PC-9 (cell line): ENCODE data around the gene TFCP2L1. TPM values are rescaled to one million over a fixed set of nuclear protein-coding genes. Genes with fewer than 3 reads are reported as not detected.

Source experiments
- BruUV-seq: library from RNA; stranded (reverse); fragments of 400-500 nt; replicated peaks from 2 replicates; lab custom pipeline; 2021; lab: Mats Ljungman, UMichigan
- CTCF ChIA-PET: fragments of 300-600 bp; sonication (Branson Sonifier 250); formaldehyde crosslinking; loops from one replicate; lab custom pipeline; 2022; ENCODE audit warnings: antibody characterized with exemption; lab: Charles Lee
- POLR2A ChIA-PET: fragments of 300-600 bp; sonication (Branson Sonifier 250); formaldehyde crosslinking; loops from one replicate; lab custom pipeline; 2022; ENCODE audit warnings: antibody characterized with exemption; ENCODE audit not compliant: unreplicated experiment; lab: Charles Lee
- DNase-seq, 2 experiments: peaks; one replicate each; pipeline versions ENCODE4 v3.0.0 to v3.0.0-alpha.2; 2015 to 2022; ENCODE audit warnings: mixed read lengths in 1 of 2
- H2AFZ ChIP-seq: fragments of 200-600 bp; sonication (generic); 2 replicates; pipeline ENCODE4 v1.8.1; 2017; ENCODE audit warnings: antibody characterized with exemption
- H3F3A ChIP-seq: fragments of 200-600 bp; sonication (generic); 2 replicates; pipeline ENCODE4 v1.8.1; 2017; ENCODE audit warnings: antibody characterized with exemption, mild to moderate bottlenecking, low read depth; ENCODE audit not compliant: insufficient read depth
- H3K27ac ChIP-seq: fragments of 200-600 bp; sonication (generic); 2 replicates; pipeline ENCODE4 v1.6.1; 2016; ENCODE audit warnings: mixed run types
- H3K27me3 ChIP-seq: fragments of 200-600 bp; sonication (generic); 2 replicates; pipeline ENCODE4 v1.6.1; 2016; ENCODE audit warnings: low read depth, mixed run types; ENCODE audit not compliant: insufficient read depth
- H3K36me3 ChIP-seq: fragments of 200-600 bp; sonication (generic); 2 replicates; pipeline ENCODE4 v1.6.1; 2016; ENCODE audit warnings: low read depth, mixed run types
- H3K4me1 ChIP-seq: fragments of 200-600 bp; sonication (generic); replicated peaks from 2 replicates; pipeline ENCODE4 v1.6.1; 2016; ENCODE audit warnings: mixed run types; ENCODE audit not compliant: insufficient read depth
- H3K4me2 ChIP-seq: fragments of 200-600 bp; sonication (generic); 2 replicates; pipeline ENCODE4 v1.6.1; 2017; ENCODE audit warnings: mixed run types
- H3K4me3 ChIP-seq: fragments of 200-600 bp; sonication (generic); 2 replicates; pipeline ENCODE4 v1.6.1; 2016; ENCODE audit warnings: mixed run types
- H3K79me2 ChIP-seq: fragments of 200-600 bp; sonication (generic); 2 replicates; pipeline ENCODE4 v1.6.1; 2017; ENCODE audit warnings: low read depth, mixed run types
- H3K9me2 ChIP-seq: fragments of 200-600 bp; sonication (generic); 2 replicates; pipeline ENCODE4 v1.8.1; 2017; ENCODE audit warnings: mild to moderate bottlenecking; ENCODE audit not compliant: insufficient read depth
- H3K9me3 ChIP-seq: fragments of 200-600 bp; sonication (generic); 2 replicates; pipeline ENCODE4 v1.8.1; 2016; ENCODE audit warnings: low read depth; ENCODE audit not compliant: insufficient read depth
- H4K20me1 ChIP-seq: fragments of 200-600 bp; sonication (generic); 2 replicates; pipeline ENCODE4 v1.8.1; 2017; ENCODE audit not compliant: insufficient read depth
- CTCF ChIP-seq: fragments of 200-600 bp; sonication (generic); conservative IDR thresholded peaks from 2 replicates; pipeline ENCODE4 v1.6.1; 2017; ENCODE audit warnings: mixed run types, antibody characterized with exemption, mild to moderate bottlenecking, moderate library complexity
- EZH2 ChIP-seq: fragments of 200-600 bp; sonication (generic); IDR thresholded peaks from 2 replicates; pipeline ENCODE4 v1.8.0; 2017; ENCODE audit warnings: antibody characterized with exemption, low read depth
- intact Hi-C: fragments of 100-400 bp; cut with micrococcal nuclease; formaldehyde crosslinking; loops from one replicate; pipeline ENCODE4 v1.10.0; 2022; ENCODE audit not compliant: unreplicated experiment
- total RNA-seq: library from RNA; stranded (reverse); gene quantifications from 2 replicates; pipeline ENCODE4 v1.2.3, GENCODE V29; 2021

Gene TFCP2L1
- total RNA-seq, 1 experiment from 2014 or later: 4.6 TPM

GRCh38 chr2:121172456-121172855 is 112.5 kb downstream of the TFCP2L1 start:
- H3F3A ChIP-seq: no peaks in the 10 kb centered on the region
- DNase-seq: no peak
- no peaks in the 10 kb centered on the region for H3K36me3 ChIP-seq
- TF ChIP-seq CTCF (no peak), EZH2 (no peak)
- CTCF ChIA-PET: no interaction called here
- peaks cover 9% of the 10 kb centered on the region for H3K4me1 ChIP-seq
- no peaks in the 10 kb centered on the region for H3K9me3 ChIP-seq
- no peaks in the 10 kb centered on the region for H3K9me2 ChIP-seq
- H3K4me2 ChIP-seq: no peak overlapping the region
- no TSS peak for BruUV-seq
- no peak overlapping the region for H2AFZ ChIP-seq
- H3K79me2 ChIP-seq: no peaks in the 10 kb centered on the region
- POLR2A ChIA-PET: interaction anchor here (0.7 kb wide), 1 partner anchor 25 kb away, joined by 3 read pairs; no protein-coding TSS in a partner anchor
- H3K4me3 ChIP-seq: no peak overlapping the region
- no peak overlapping the region for H3K27ac ChIP-seq
- intact Hi-C loops: no loop called here
- H4K20me1 ChIP-seq: no peaks in the 10 kb centered on the region
- H3K27me3 ChIP-seq: no peaks in the 10 kb centered on the region

- ChIA-PET CTCF (no interaction called here), POLR2A (interaction anchor here (0.6 to 0.7 kb wide), 2 partner anchors 24 kb away, joined by 3 to 5 read pairs; no protein-coding TSS in a partner anchor)
- Histone ChIP-seq H3K4me1 (peaks cover 9% of the 10 kb centered on the region), H3K79me2 (no peaks in the 10 kb centered on the region), H3K9me2 (no peaks in the 10 kb centered on the region), H4K20me1 (no peaks in the 10 kb centered on the region), H3K36me3 (no peaks in the 10 kb centered on the region), H3F3A (no peaks in the 10 kb centered on the region), H3K27ac (no peak overlapping the region), H3K4me2 (no peak overlapping the region), H3K4me3 (no peak overlapping the region), H3K27me3 (no peaks in the 10 kb centered on the region), H3K9me3 (no peaks in the 10 kb centered on the region), H2AFZ (no peak overlapping the region)
- no TSS peak for BruUV-seq
- intact Hi-C loops: no loop called here
- no peak for DNase-seq
- no peak for TF ChIP-seq EZH2
- no peak for TF ChIP-seq CTCF
These were observed 113.3 kb downstream of the TFCP2L1 start for GRCh38 chr2:121171625-121172119.

GRCh38 chr2:121170577-121170976 is 114.4 kb downstream of the TFCP2L1 start:
- CTCF ChIA-PET: no interaction called here
- Histone ChIP-seq H3K4me2 (no peak overlapping the region), H3K4me1 (peaks cover 9% of the 10 kb centered on the region), H3K4me3 (no peak overlapping the region), H3K9me2 (no peaks in the 10 kb centered on the region), H3K36me3 (no peaks in the 10 kb centered on the region), H3K27me3 (no peaks in the 10 kb centered on the region), H3K9me3 (no peaks in the 10 kb centered on the region), H4K20me1 (no peaks in the 10 kb centered on the region), H2AFZ (no peak overlapping the region), H3K79me2 (no peaks in the 10 kb centered on the region), H3K27ac (no peak overlapping the region), H3F3A (no peaks in the 10 kb centered on the region)
- intact Hi-C loops: no loop called here
- no peak for TF ChIP-seq CTCF
- TF ChIP-seq EZH2: no peak
- no peak for DNase-seq
- POLR2A ChIA-PET: no interaction called here
- no TSS peak for BruUV-seq
